Urinary bladder (tissue), 4 donors: Measurements from ENCODE around the gene GNB5. TPM values are rescaled to one million over a fixed set of nuclear protein-coding genes. Genes with fewer than 3 reads are reported as not detected.

Experiments used
- DNase-seq: peaks from one replicate; pipeline ENCODE4 v3.0.0-alpha.2; 2015; ENCODE audit errors: extremely low spot score
- H3K27ac ChIP-seq: one replicate; pipeline ENCODE4 v1.5.1; 2013; ENCODE audit warnings: low read depth, mild to moderate bottlenecking, moderate library complexity
- H3K36me3 ChIP-seq: one replicate; pipeline ENCODE4 v1.6.1; 2013; ENCODE audit warnings: mild to moderate bottlenecking, moderate library complexity; ENCODE audit not compliant: insufficient read depth
- H3K4me1 ChIP-seq: one replicate; pipeline ENCODE4 v1.6.1; 2013; ENCODE audit warnings: mild to moderate bottlenecking, moderate library complexity; ENCODE audit not compliant: insufficient read depth
- H3K4me3 ChIP-seq: one replicate; pipeline ENCODE4 v1.5.1; 2013; ENCODE audit warnings: low read depth, low read length
- WGBS: extraction: QIAGEN DNeasy Blood & Tissue Kit; methylation state at CpG from one replicate; pipeline ENCODE4 v1.1.7; 2013; 5-methylcytosine and 5-hydroxymethylcytosine counted together
- polyA plus RNA-seq: library from polyadenylated mRNA; stranded (reverse); fragments of 200-250 nt; gene quantifications from one replicate; pipeline ENCODE4 v1.2.3, GENCODE V29; 2013
- small RNA-seq: library from RNA; depleted of rRNA; stranded (forward); fragments of <200 nt; gene quantifications from one replicate; pipeline ENCODE3, GENCODE V24; 2014
- total RNA-seq: library from RNA; depleted of rRNA; stranded (reverse); fragments of >200 nt; gene quantifications from one replicate; pipeline ENCODE4 v1.2.3, GENCODE V29; 2014
- donor health status: healthy with polysubstance abuse.
- donor health status: healthy.

GNB5 gene
- total and polyA plus RNA-seq, 2 donors = 25.5 to 38.8 TPM

DNA sequence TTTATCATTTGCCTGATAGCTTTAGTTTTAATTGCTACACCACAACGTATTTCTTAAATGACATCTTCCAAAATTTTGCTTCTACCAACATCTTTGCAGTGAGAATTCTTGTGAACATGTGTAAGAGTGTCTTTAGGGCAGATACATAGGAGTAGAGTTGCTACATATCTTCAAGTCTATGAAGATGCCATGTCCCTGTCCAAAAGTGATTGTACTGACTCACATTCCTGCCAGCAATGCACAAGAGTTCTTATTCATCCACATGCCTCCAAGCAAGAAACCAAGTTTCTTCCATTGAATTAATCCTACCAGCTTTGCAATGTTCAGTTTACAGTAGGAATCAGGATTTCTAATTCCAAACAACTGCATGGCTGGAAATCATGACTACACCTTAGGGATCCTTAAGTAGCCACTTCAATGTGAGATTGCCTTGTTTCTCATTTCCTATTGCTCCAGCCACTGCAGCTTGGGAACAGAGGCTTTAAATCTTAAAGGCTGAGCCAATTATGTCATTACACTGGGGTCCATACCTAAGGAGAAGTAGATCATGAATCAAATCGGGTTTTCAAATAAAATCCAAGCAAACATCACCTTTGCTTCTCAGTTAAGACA, 123.1 kb downstream of the GNB5 start:
- no peak overlapping the region for H3K4me3 ChIP-seq
- WGBS = 77% methylated on average over 2 of the region's 2 CpGs
- no peak for DNase-seq
- H3K27ac ChIP-seq = no peak overlapping the region
- H3K36me3 ChIP-seq = peaks cover 2% of the 10 kb centered on the region
- H3K4me1 ChIP-seq = peaks cover 2% of the 10 kb centered on the region

DNA sequence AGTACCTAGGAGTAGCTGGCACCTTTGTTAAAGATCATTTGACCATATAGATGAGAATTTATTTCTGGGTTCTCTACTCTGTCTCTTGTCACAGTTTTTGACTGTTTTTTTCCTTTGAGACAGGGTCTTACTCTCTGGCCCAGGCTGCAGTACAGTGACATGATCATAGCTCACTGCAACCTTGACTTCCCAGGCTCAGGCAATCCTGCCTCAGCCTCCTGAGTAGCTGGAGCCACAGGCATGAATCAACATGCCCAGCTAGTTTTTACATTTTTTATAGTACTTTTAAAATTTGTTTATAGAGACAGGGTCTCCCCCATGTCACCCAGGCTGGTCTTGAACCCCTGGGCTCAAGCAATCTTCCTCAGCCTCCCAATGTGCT, 123.7 kb downstream of the GNB5 start:
- peaks cover 2% of the 10 kb centered on the region for H3K36me3 ChIP-seq
- DNase-seq = no peak
- no peak overlapping the region for H3K4me3 ChIP-seq
- H3K27ac ChIP-seq = no peak overlapping the region
- H3K4me1 ChIP-seq = peaks cover 2% of the 10 kb centered on the region

DNA sequence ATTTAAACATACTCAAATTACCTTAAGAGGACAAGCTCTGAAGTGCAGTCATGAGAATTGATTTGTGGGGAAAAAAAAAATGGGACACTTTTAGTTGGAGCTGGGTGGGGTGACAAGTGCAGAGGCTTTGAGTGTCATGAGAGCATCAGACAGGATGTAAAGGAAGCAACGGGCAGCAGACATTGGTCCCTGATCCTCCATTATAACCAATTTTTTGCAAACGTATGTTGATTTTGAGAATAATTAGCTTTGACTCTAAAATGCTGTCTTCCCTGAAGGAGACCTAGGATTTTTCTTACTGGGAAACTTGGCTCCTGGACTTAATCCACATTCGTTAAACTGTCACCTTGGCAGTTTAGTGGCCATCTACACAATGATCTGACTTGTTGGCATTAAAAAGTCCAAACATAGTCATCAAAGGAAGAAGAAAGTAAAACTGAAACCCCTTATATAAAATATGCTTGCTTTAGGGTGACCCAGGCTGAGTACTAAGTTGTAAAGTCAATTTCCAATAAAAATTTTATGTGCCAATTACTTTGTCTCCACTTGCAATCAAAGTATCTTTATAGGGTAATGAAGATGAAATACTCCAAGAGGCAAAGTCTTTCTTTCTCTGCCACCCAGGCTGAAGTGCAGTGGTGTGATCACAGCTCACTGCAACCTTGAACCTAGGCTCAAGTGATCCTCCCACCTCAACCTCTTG, 124.2 kb downstream of the GNB5 start:
- Histone ChIP-seq H3K4me3 (no peak overlapping the region), H3K4me1 (peaks cover 2% of the 10 kb centered on the region), H3K36me3 (peaks cover 3% of the 10 kb centered on the region), H3K27ac (no peak overlapping the region)
- no peak for DNase-seq
- WGBS = 58% methylated on average over 3 of the region's 3 CpGs

Small RNAs within 50 kb of the gene (small RNA-seq; reads per million reads assigned to genes)
- gene RF00019 = not detected

Other genes with a start within 250 kb of the GNB5 start
- gene LEO1, start 219.6 kb downstream of the GNB5 start, total RNA-seq = 25.5 TPM
- gene LEO1, start 219.6 kb downstream of the GNB5 start, polyA plus RNA-seq = 12.7 TPM
- gene MAPK6, start 172.2 kb downstream of the GNB5 start, total RNA-seq = 50.8 TPM
- 16.2 TPM for gene MAPK6, start 172.2 kb downstream of the GNB5 start, polyA plus RNA-seq
- gene BCL2L10, start 78.6 kb downstream of the GNB5 start, total RNA-seq = not detected
- gene BCL2L10, start 78.6 kb downstream of the GNB5 start, polyA plus RNA-seq = 0.73 TPM
- 11.6 TPM for gene MYO5C, start 104.4 kb upstream of the GNB5 start, total RNA-seq
- gene MYO5C, start 104.4 kb upstream of the GNB5 start, polyA plus RNA-seq = 4.0 TPM